HepG2 (cell line): ENCODE results near the gene TH. TPM values are rescaled to one million over a fixed set of nuclear protein-coding genes. Genes with fewer than 3 reads are reported as not detected.

Experiments
- ATAC-seq: fragments of 200-7000 bp; cut with Tn5 transposase; 3 replicates; pipeline ENCODE4 v1.9.1; 2020; ENCODE audit warnings: mild to moderate bottlenecking, moderate library complexity
- BruUV-seq: library from RNA; stranded (reverse); fragments of 400-500 nt; replicated peaks from 2 replicates; lab custom pipeline; 2021; lab: Mats Ljungman, UMichigan
- CTCF ChIA-PET: fragments of 300-600 bp; formaldehyde crosslinking; extraction: SDS; loops from one replicate; lab custom pipeline; 2021; ENCODE audit warnings: low total read pairs, inconsistent platforms, low intra/inter-chr PET ratio; lab: Yijun Ruan, JAX
- POLR2A ChIA-PET: fragments of 350-600 bp; sonication (Branson Sonifier 250); formaldehyde crosslinking; loops from one replicate; lab custom pipeline; 2020; ENCODE audit warnings: antibody characterized with exemption, inconsistent platforms; lab: Yijun Ruan, JAX
- DNase-seq: peaks from one replicate; pipeline ENCODE4 v3.0.0-alpha.2; 2015; ENCODE audit warnings: low spot score
- FAIRE-seq: peaks from 3 replicates; lab custom pipeline; 2011; peaks lifted over from hg19 to GRCh38; lab: Jason Lieb, UNC
- H2AFZ ChIP-seq: one replicate; pipeline ENCODE4 v1.6.1; 2011; ENCODE audit warnings: low read length, inconsistent platforms
- H3K27ac ChIP-seq: fragments of 300-600 bp; 3 replicates; pipeline ENCODE4 v1.8.0; 2011; ENCODE audit warnings: mixed run types, mild to moderate bottlenecking, mixed read lengths, low read length, inconsistent platforms; ENCODE audit not compliant: insufficient read depth; ENCODE audit errors: extremely low read length
- H3K27me3 ChIP-seq, 2 experiments: fragments of 200-600 bp in 1 of 2; 2 replicates in 1 of 2; 3 replicates in 1 of 2; pipeline versions ENCODE4 v1.6.0 to v1.8.0; 2011; ENCODE audit warnings: low read length in 2 of 2, mild to moderate bottlenecking in 2 of 2, moderate library complexity in 2 of 2, inconsistent platforms in 1 of 2; ENCODE audit not compliant: insufficient read depth in 2 of 2, control insufficient read depth in 1 of 2
- H3K36me3 ChIP-seq, 2 experiments: fragments of 200-600 bp in 1 of 2; replicated peaks in 1 of 2; 2 replicates in 1 of 2; 3 replicates in 1 of 2; pipeline versions ENCODE4 v1.5.1 to v1.8.0; 2011; ENCODE audit warnings: low read length in 2 of 2, inconsistent platforms in 1 of 2; ENCODE audit not compliant: insufficient read depth in 2 of 2, control insufficient read depth in 1 of 2
- H3K4me1 ChIP-seq: 2 replicates; pipeline ENCODE4 v1.5.1; 2012; ENCODE audit warnings: low read length, inconsistent platforms; ENCODE audit not compliant: insufficient read depth
- H3K4me2 ChIP-seq: 2 replicates; pipeline ENCODE4 v1.6.0; 2011; ENCODE audit warnings: low read depth, low read length, inconsistent platforms
- H3K4me3 ChIP-seq, 3 experiments: fragments of 200-600 bp in 1 of 3; sonication (generic), shearing (Covaris generic) in 1 of 3; replicated peaks in 1 of 3; 2 replicates each; pipeline ENCODE4 v1.5.1; 2011 to 2016; ENCODE audit warnings: low read length in 3 of 3, inconsistent platforms in 2 of 3, low read depth in 2 of 3, mild to moderate bottlenecking in 2 of 3, control low read depth in 1 of 3, mixed read lengths in 1 of 3; ENCODE audit not compliant: insufficient read depth in 1 of 3
- H3K79me2 ChIP-seq: one replicate; pipeline ENCODE4 v1.6.1; 2011; ENCODE audit warnings: low read length, inconsistent platforms; ENCODE audit not compliant: insufficient read depth
- H3K9ac ChIP-seq: 2 replicates; pipeline ENCODE4 v1.6.0; 2011; ENCODE audit warnings: mild to moderate bottlenecking, low read depth, low read length, inconsistent platforms; ENCODE audit not compliant: insufficient read depth
- H3K9me3 ChIP-seq: 2 replicates; pipeline ENCODE4 v1.5.1; 2012; ENCODE audit warnings: mild to moderate bottlenecking, low read length
- H4K20me1 ChIP-seq: 2 replicates; pipeline ENCODE4 v1.6.0; 2011; ENCODE audit warnings: inconsistent platforms, mild to moderate bottlenecking, low read length, moderate library complexity; ENCODE audit not compliant: insufficient read depth
- ARNTL ChIP-seq: sonication (generic); formaldehyde crosslinking; IDR thresholded peaks from 2 replicates; pipeline ENCODE4 v1.4.0; 2020; ENCODE audit warnings: mild to moderate bottlenecking, missing genetic modification reagents
- CAMTA2 ChIP-seq: sonication (generic); formaldehyde crosslinking; IDR thresholded peaks from 2 replicates; pipeline ENCODE4 v1.4.0; 2020; ENCODE audit warnings: mild to moderate bottlenecking, missing genetic modification reagents, borderline replicate concordance
- CERS6 ChIP-seq: sonication (generic); formaldehyde crosslinking; IDR thresholded peaks from 2 replicates; pipeline ENCODE4 v1.5.0; 2020; ENCODE audit warnings: missing genetic modification reagents
- KLF15 ChIP-seq: sonication (generic); formaldehyde crosslinking; IDR thresholded peaks from 2 replicates; pipeline ENCODE4 v1.8.1; 2023; ENCODE audit warnings: borderline replicate concordance, mild to moderate bottlenecking, inconsistent platforms, missing genetic modification reagents, mixed read lengths
- KLF16 ChIP-seq, 2 experiments: sonication (generic) in 1 of 2; formaldehyde crosslinking in 1 of 2; IDR thresholded peaks; 2 replicates each; pipeline versions ENCODE4 v1.6.1 to v1.8.0; 2016 to 2023; ENCODE audit warnings: missing genetic modification reagents in 2 of 2, missing compliant biosample characterization in 1 of 2
- NONO ChIP-seq, 2 experiments: fragments of 450-650 bp in 1 of 2; sonication (generic) in 1 of 2; formaldehyde crosslinking in 1 of 2; IDR thresholded peaks in 1 of 2; conservative IDR thresholded peaks in 1 of 2; 2 replicates each; pipeline versions ENCODE4 v1.6.1 to v1.8.0; 2017 to 2022; ENCODE audit warnings: mild to moderate bottlenecking in 1 of 2, missing genetic modification reagents in 1 of 2, moderate library complexity in 1 of 2
- PBX2 ChIP-seq: IDR thresholded peaks from 2 replicates; pipeline ENCODE4 v1.6.1; 2016; ENCODE audit warnings: control low read depth
- PHF5A ChIP-seq: IDR thresholded peaks from one replicate; pipeline ENCODE4 v1.6.1; 2018; ENCODE audit warnings: low read depth, missing genetic modification reagents; ENCODE audit not compliant: unreplicated experiment
- POGK ChIP-seq: sonication (generic); formaldehyde crosslinking; conservative IDR thresholded peaks from 2 replicates; pipeline ENCODE4 v1.8.0; 2022; ENCODE audit warnings: mild to moderate bottlenecking, moderate library complexity, missing genetic modification reagents
- POLR2AphosphoS5 ChIP-seq: IDR thresholded peaks from 2 replicates; pipeline ENCODE4 v1.6.1; 2012; ENCODE audit warnings: low read depth, low read length
- RARG ChIP-seq: sonication (generic); formaldehyde crosslinking; IDR thresholded peaks from 2 replicates; pipeline ENCODE4 v1.4.0; 2020; ENCODE audit warnings: low read depth, mild to moderate bottlenecking, missing genetic modification reagents
- RFXAP ChIP-seq: sonication (generic); formaldehyde crosslinking; IDR thresholded peaks from 2 replicates; pipeline ENCODE4 v1.4.0; 2020; ENCODE audit warnings: missing genetic modification reagents, borderline replicate concordance
- SOX13 ChIP-seq, 3 experiments: fragments of 450-650 bp in 1 of 3; sonication (generic) in 1 of 3; formaldehyde crosslinking in 1 of 3; IDR thresholded peaks in 2 of 3; conservative IDR thresholded peaks in 1 of 3; 2 replicates each; pipeline versions ENCODE4 v1.5.0 to v1.6.1; 2016 to 2020; ENCODE audit warnings: antibody characterized with exemption in 1 of 3, mild to moderate bottlenecking in 1 of 3, missing compliant biosample characterization in 1 of 3, missing genetic modification reagents in 1 of 3, moderate library complexity in 1 of 3
- STAT6 ChIP-seq: sonication (generic); formaldehyde crosslinking; IDR thresholded peaks from 2 replicates; pipeline ENCODE4 v1.4.0; 2020; ENCODE audit warnings: missing genetic modification reagents, mild to moderate bottlenecking, borderline replicate concordance
- ZNF121 ChIP-seq: sonication (generic); formaldehyde crosslinking; IDR thresholded peaks from 2 replicates; pipeline ENCODE4 v1.5.0; 2020; ENCODE audit warnings: mild to moderate bottlenecking, missing genetic modification reagents
- ZNF784 ChIP-seq: sonication (generic); formaldehyde crosslinking; IDR thresholded peaks from 2 replicates; pipeline ENCODE4 v1.5.1; 2020; ENCODE audit warnings: missing genetic modification reagents, mild to moderate bottlenecking, borderline replicate concordance
- WGBS: methylation state at CpG from one replicate; pipeline ENCODE4 v1.1.6; 2017; ENCODE audit warnings: low lambda C conversion rate; 5-methylcytosine and 5-hydroxymethylcytosine counted together
- in situ Hi-C: cut with HindIII; loops from 2 replicates; pipeline ENCODE4 v1.10.0; 2017; ENCODE audit warnings: low pct_unique_long_range_greater_than_20kb; ENCODE audit not compliant: extremely low pct_ligation_motif_present
- intact Hi-C: fragments of 100-400 bp; cut with micrococcal nuclease; formaldehyde crosslinking; loops from one replicate; pipeline ENCODE4 v1.10.0; 2022; ENCODE audit not compliant: unreplicated experiment
- polyA plus RNA-seq, 8 experiments: library from polyadenylated mRNA; depleted of rRNA in 3 of 8; stranded (reverse) in 7 of 8; unstranded in 1 of 8; fragments of >200 nt; fragmentation: Illumina TruSeq in 4 of 8; extraction: Trizol in 4 of 8; gene quantifications; 2 replicates each; pipeline versions ENCODE4 v1.2.1 to v1.2.3, GENCODE V29; 2011 to 2016; ENCODE audit warnings: low read depth in 4 of 8, missing spikeins in 1 of 8, mixed read lengths in 1 of 8; ENCODE audit not compliant: insufficient read depth in 1 of 8
- total RNA-seq, 5 experiments: library from RNA; depleted of rRNA; stranded (reverse); fragments of >200 nt; fragmentation: Illumina TruSeq; extraction: Trizol; gene quantifications; 2 replicates each; pipeline ENCODE4 v1.2.3, GENCODE V29; 2016; ENCODE audit warnings: low read depth in 1 of 5

Gene TH
- total and polyA plus RNA-seq, 2 of the 13 experiments (the other 11 are each of a cell fraction or from before 2014, with no cell fraction given): 0.36 TPM; not detected in 1

- H3K4me2 ChIP-seq: no peak overlapping the region
- no peaks in the 10 kb centered on the region for H3K9me3 ChIP-seq
- DNase-seq: no peak
- intact Hi-C loops: no loop called here
- no peak overlapping the region for H2AFZ ChIP-seq
- H3K27me3 ChIP-seq: no peaks in the 10 kb centered on the region
- H3K4me3 ChIP-seq: no peak overlapping the region
- BruUV-seq: no TSS peak
- peak overlapping the region; percentile 35 for H3K27ac ChIP-seq
- ChIA-PET CTCF (no interaction called here), POLR2A (interaction anchor here (1.3 to 1.4 kb wide), 2 partner anchors 31 to 90 kb away, joined by 3 to 4 read pairs; no protein-coding TSS in a partner anchor)
- FAIRE-seq: no peak
- WGBS: 0% methylated on average over 1 of the region's 7 CpGs
- H4K20me1 ChIP-seq: peaks cover 25% of the 10 kb centered on the region; the same call in 1 of the 2 replicates
- peaks cover 13% of the 10 kb centered on the region for H3K4me1 ChIP-seq
- H3K9ac ChIP-seq: no peak overlapping the region
- peak; percentile 55 for ATAC-seq
- no peaks in the 10 kb centered on the region for H3K79me2 ChIP-seq
- in situ Hi-C loops: no loop called here
- H3K36me3 ChIP-seq: peaks cover 11 to 21% of the 10 kb centered on the region in 2 experiments; a peak in 4 of 5 replicates
- TF ChIP-seq RFXAP (CRISPR knock-in tag): no peak
- TF ChIP-seq RARG: no peak
- no peak; the same call in 1 of the 2 replicates for TF ChIP-seq ZNF784 (CRISPR knock-in tag)
- no peak for TF ChIP-seq STAT6
- no peak for TF ChIP-seq CERS6 (CRISPR knock-in tag)
- TF ChIP-seq PBX2 (CRISPR knock-in tag): no peak
- no peak for TF ChIP-seq SOX13 (IDR thresholded peaks at IDR 0.05)
- no peak for TF ChIP-seq SOX13 (CRISPR knock-in tag; conservative IDR thresholded peaks at IDR 0.05 in 1 of 2, IDR thresholded peaks at IDR 0.05 in 1 of 2)
- no peak; the same call in 1 of the 2 replicates for TF ChIP-seq ARNTL (CRISPR knock-in tag)
- TF ChIP-seq PHF5A (CRISPR knock-in tag): no peak
- no peak for TF ChIP-seq KLF15 (CRISPR knock-in tag)
- no peak for TF ChIP-seq ZNF121 (CRISPR knock-in tag)
- no peak for TF ChIP-seq POLR2AphosphoS5
- no peak for TF ChIP-seq KLF16 (CRISPR knock-in tag; IDR thresholded peaks at IDR 0.05)
- TF ChIP-seq NONO (IDR thresholded peaks at IDR 0.05): no peak
- TF ChIP-seq NONO (CRISPR knock-in tag; conservative IDR thresholded peaks at IDR 0.05): peak; percentile 83; the same call in 1 of the 2 replicates
- TF ChIP-seq CAMTA2 (CRISPR knock-in tag): peak; percentile 5; the same call in 1 of the 2 replicates
- TF ChIP-seq POGK: no peak
These were observed 43.5 kb downstream of the TH start for GRCh38 chr11:2128130-2128510.
